K562 (cell line): ENCODE data around the gene KCTD8. TPM values are rescaled to one million over a fixed set of nuclear protein-coding genes. Genes with fewer than 3 reads are reported as not detected.

Experiments
- ATAC-seq: fragments of 200-7000 bp; cut with Tn5 transposase; 3 replicates; pipeline ENCODE4 v1.9.1; 2020; ENCODE audit warnings: moderate library complexity
- BruUV-seq: library from RNA; stranded (reverse); fragments of 400-500 nt; replicated peaks from 2 replicates; lab custom pipeline; 2021; lab: Mats Ljungman, UMichigan
- CTCF ChIA-PET: fragments of 300-600 bp; formaldehyde crosslinking; extraction: SDS; loops from one replicate; lab custom pipeline; 2021; ENCODE audit warnings: low intra/inter-chr PET ratio; lab: Yijun Ruan, JAX
- POLR2A ChIA-PET: fragments of 300-600, 350-650 bp; sonication (Branson Sonifier 250); formaldehyde crosslinking; extraction: SDS; loops from one replicate; lab custom pipeline; 2021; ENCODE audit warnings: antibody characterized with exemption, inconsistent platforms; lab: Yijun Ruan, JAX
- DNase-seq, 4 experiments: peaks; one replicate each; pipeline versions ENCODE4 v3.0.0 to v3.0.0-alpha.2; 2011 to 2018; ENCODE audit warnings: low spot score in 3 of 4, mixed read lengths in 3 of 4; ENCODE audit errors: extremely low read depth in 1 of 4
- FAIRE-seq: peaks from 2 replicates; lab custom pipeline; 2011; peaks lifted over from hg19 to GRCh38; lab: Jason Lieb, UNC
- H2AFZ ChIP-seq: 2 replicates; pipeline ENCODE4 v1.6.0; 2011; ENCODE audit warnings: low read depth, low read length, control low read depth, inconsistent platforms
- H3K27ac ChIP-seq: fragments of 200-600 bp; 3 replicates; pipeline ENCODE4 v1.8.0; 2011; ENCODE audit warnings: low read depth, mild to moderate bottlenecking, control low read depth, inconsistent platforms, low read length, moderate library complexity, mixed read lengths; ENCODE audit errors: extremely low read depth
- H3K27me3 ChIP-seq, 2 experiments: fragments of 300-600 bp in 1 of 2; 2 replicates in 1 of 2; 3 replicates in 1 of 2; pipeline versions ENCODE4 v1.6.0 to v1.8.0; 2011; ENCODE audit warnings: inconsistent platforms in 2 of 2, low read length in 2 of 2, mild to moderate bottlenecking in 1 of 2, mixed read lengths in 1 of 2, moderate library complexity in 1 of 2; ENCODE audit not compliant: control insufficient read depth in 2 of 2, insufficient read depth in 2 of 2
- H3K36me3 ChIP-seq: fragments of 300-600 bp; 3 replicates; pipeline ENCODE4 v1.8.0; 2011; ENCODE audit warnings: mild to moderate bottlenecking, low read length, inconsistent platforms; ENCODE audit not compliant: control insufficient read depth, insufficient read depth
- H3K4me1 ChIP-seq, 2 experiments: fragments of 200-600 bp in 1 of 2; replicated peaks in 1 of 2; 2 replicates in 1 of 2; 3 replicates in 1 of 2; pipeline versions ENCODE4 v1.5.1 to v1.8.0; 2011; ENCODE audit warnings: inconsistent platforms in 2 of 2, low read length in 2 of 2, mild to moderate bottlenecking in 1 of 2, mixed read lengths in 1 of 2, moderate library complexity in 1 of 2; ENCODE audit not compliant: control insufficient read depth in 2 of 2, insufficient read depth in 2 of 2
- H3K4me2 ChIP-seq: 2 replicates; pipeline ENCODE4 v1.6.1; 2011; ENCODE audit warnings: low read length, control low read depth, inconsistent platforms, mixed read lengths; ENCODE audit not compliant: insufficient read depth
- H3K4me3 ChIP-seq: fragments of 200-600 bp; sonication (generic), shearing (Covaris generic); 2 replicates; pipeline ENCODE4 v1.5.1; 2016; ENCODE audit warnings: control low read depth, inconsistent platforms
- H3K79me2 ChIP-seq: fragments of 200-600 bp; 3 replicates; pipeline ENCODE4 v1.8.0; 2011; ENCODE audit warnings: low read length, inconsistent platforms; ENCODE audit not compliant: control insufficient read depth, insufficient read depth
- H3K9ac ChIP-seq, 2 experiments: 2 replicates each; pipeline versions ENCODE4 v1.6.0 to v1.6.1; 2011; ENCODE audit warnings: low read depth in 2 of 2, low read length in 2 of 2, control low read depth in 1 of 2, inconsistent platforms in 1 of 2, mild to moderate bottlenecking in 1 of 2, mixed read lengths in 1 of 2; ENCODE audit not compliant: insufficient read depth in 1 of 2
- H3K9me1 ChIP-seq: one replicate; pipeline ENCODE4 v1.6.0; 2011; ENCODE audit warnings: inconsistent platforms, mild to moderate bottlenecking, low read length, moderate library complexity; ENCODE audit not compliant: control insufficient read depth, insufficient read depth
- H3K9me3 ChIP-seq: replicated peaks from 2 replicates; pipeline ENCODE4 v1.5.1; 2011; ENCODE audit warnings: low read depth, low read length, inconsistent platforms; ENCODE audit not compliant: control insufficient read depth, insufficient read depth
- H4K20me1 ChIP-seq: replicated peaks from 2 replicates; pipeline ENCODE4 v1.6.1; 2011; ENCODE audit warnings: low read length, inconsistent platforms, mixed read lengths; ENCODE audit not compliant: control insufficient read depth, insufficient read depth
- CREB3L1 ChIP-seq: fragments of 450-650 bp; IDR thresholded peaks from 2 replicates; pipeline ENCODE4 v1.6.1; 2014; ENCODE audit warnings: low read depth, mild to moderate bottlenecking, moderate library complexity, borderline replicate concordance
- ELK1 ChIP-seq: sonication (generic); formaldehyde crosslinking; IDR thresholded peaks from 2 replicates; pipeline ENCODE4 v1.8.1; 2022; ENCODE audit warnings: missing genetic modification reagents
- ETS2 ChIP-seq: IDR thresholded peaks from 2 replicates; pipeline ENCODE4 v1.6.1; 2016; ENCODE audit warnings: borderline replicate concordance, missing genetic modification characterization, mild to moderate bottlenecking, moderate library complexity, missing compliant biosample characterization; ENCODE audit not compliant: poor library complexity, severe bottlenecking
- HMGXB4 ChIP-seq: sonication (generic); formaldehyde crosslinking; IDR thresholded peaks from 2 replicates; pipeline ENCODE4 v1.8.1; 2023; ENCODE audit warnings: mild to moderate bottlenecking, missing genetic modification reagents
- MITF ChIP-seq: IDR thresholded peaks from 2 replicates; pipeline ENCODE4 v1.6.1; 2014; ENCODE audit warnings: antibody characterized with exemption
- PPARD ChIP-seq: fragments of 250-450 bp; sonication (Bioruptor Pico); IDR thresholded peaks from 2 replicates; pipeline ENCODE4 v1.8.0; 2022; ENCODE audit warnings: inconsistent platforms, mild to moderate bottlenecking, moderate library complexity
- SFPQ ChIP-seq: fragments of 200-400 bp; formaldehyde crosslinking; IDR thresholded peaks from 2 replicates; pipeline ENCODE4 v1.6.1; 2017; ENCODE audit warnings: mild to moderate bottlenecking, low read depth, low read length, moderate library complexity
- THAP7 ChIP-seq: fragments of 250-450 bp; sonication (Bioruptor Pico); IDR thresholded peaks from 2 replicates; pipeline ENCODE4 v1.5.0; 2021
- TRIM25 ChIP-seq: fragments of 450-650 bp; IDR thresholded peaks from 2 replicates; pipeline ENCODE4 v1.7.0; 2016; ENCODE audit warnings: borderline replicate concordance
- ZNF785 ChIP-seq: fragments of 250-450 bp; sonication (Bioruptor Pico); IDR thresholded peaks from 2 replicates; pipeline ENCODE4 v1.4.0; 2020; ENCODE audit warnings: mild to moderate bottlenecking
- WGBS: fragments of 100-300 bp; shearing (Covaris generic); methylation state at CpG from one replicate; pipeline ENCODE4 v1.1.6; 2016; ENCODE audit warnings: low coverage, mixed read lengths; ENCODE audit not compliant: insufficient coverage; ENCODE audit errors: missing lambda C conversion rate; 5-methylcytosine and 5-hydroxymethylcytosine counted together
- in situ Hi-C: fragments of 300-500 bp; cut with MboI; formaldehyde crosslinking; loops from 4 replicates; pipeline ENCODE4 v1.15.0; 2018; ENCODE audit warnings: inconsistent platforms, mixed read lengths
- intact Hi-C: fragments of 100-400 bp; cut with micrococcal nuclease; formaldehyde crosslinking; loops from 2 replicates; pipeline ENCODE4 v1.14.2; 2022
- polyA plus RNA-seq, 8 experiments: library from polyadenylated mRNA; depleted of rRNA in 4 of 8; stranded (reverse) in 5 of 8; unstranded in 3 of 8; fragments of >200 nt; fragmentation: Nextera tagmentation in 2 of 8; fragmentation: Illumina TruSeq in 1 of 8; extraction: Ambion mirVana in 2 of 8; extraction: Trizol in 1 of 8; gene quantifications; 2 replicates each; pipeline versions ENCODE4 v1.2.1 to v1.2.3, GENCODE V29; 2011 to 2014; ENCODE audit warnings: inconsistent platforms in 1 of 8, missing spikeins in 1 of 8
- total RNA-seq, 7 experiments: library from RNA; depleted of rRNA in 6 of 7; stranded (reverse); fragments of >200 nt in 6 of 7; fragmentation: Illumina TruSeq in 2 of 7; extraction: Trizol in 2 of 7; gene quantifications; 2 replicates each; pipeline versions ENCODE4 v1.2.1 to v1.2.3, GENCODE V29; 2011 to 2021; ENCODE audit warnings: low replicate concordance in 1 of 7

KCTD8 gene
- total and polyA plus RNA-seq, 9 of the 15 experiments (the other 6 are each of a cell fraction or from before 2014, with no cell fraction given) = not detected

GRCh38 chr4:44157611-44158277 is 290.9 kb downstream of the KCTD8 start:
- ATAC-seq (no peak), DNase-seq (no peak), FAIRE-seq (no peak)
- Histone ChIP-seq H3K4me2 (no peak overlapping the region), H3K36me3 (no peaks in the 10 kb centered on the region), H3K27ac (no peak overlapping the region), H3K9me1 (no peaks in the 10 kb centered on the region), H3K9me3 (no peaks in the 10 kb centered on the region), H3K4me3 (no peak overlapping the region), H3K9ac (no peak overlapping the region), H3K27me3 (no peaks in the 10 kb centered on the region), H2AFZ (no peak overlapping the region), H3K79me2 (no peaks in the 10 kb centered on the region), H4K20me1 (no peaks in the 10 kb centered on the region), H3K4me1 (no peaks in the 10 kb centered on the region)
- no TSS peak for BruUV-seq
- intact Hi-C loops (no loop called here), in situ Hi-C loops (no loop called here)
- ChIA-PET CTCF (no interaction called here), POLR2A (no interaction called here)
- 0% methylated on average over 6 of the region's 6 CpGs for WGBS
- TF ChIP-seq TRIM25 = no peak
- TF ChIP-seq SFPQ = no peak
- no peak for TF ChIP-seq ELK1 (CRISPR knock-in tag)
- no peak for TF ChIP-seq CREB3L1
- no peak for TF ChIP-seq THAP7 (CRISPR knock-in tag)
- TF ChIP-seq HMGXB4 (CRISPR knock-in tag) = no peak
- TF ChIP-seq ETS2 (tag) = no peak
- TF ChIP-seq PPARD (CRISPR knock-in tag) = no peak
- no peak for TF ChIP-seq ZNF785 (CRISPR knock-in tag)
- TF ChIP-seq MITF = no peak
